A549 (cell line): Measurements from ENCODE around the gene E4F1.

Source experiments
- CTCF ChIP-seq: fragments of >200 bp; sonication (Bioruptor Twin); formaldehyde crosslinking; IDR thresholded peaks from 3 replicates; pipeline ENCODE4 v1.5.1; 2016
- ELK1 ChIP-seq: fragments of 150-350 bp; IDR thresholded peaks from 2 replicates; pipeline ENCODE4 v1.6.1; 2014; ENCODE audit warnings: low read depth, mild to moderate bottlenecking, low read length
- ESRRA ChIP-seq: fragments of 150-350 bp; IDR thresholded peaks from 2 replicates; pipeline ENCODE4 v1.6.1; 2014; ENCODE audit warnings: mild to moderate bottlenecking, low read length, borderline replicate concordance
- FOXS1 ChIP-seq: fragments of 250-450 bp; sonication (Bioruptor Pico); IDR thresholded peaks from 2 replicates; pipeline ENCODE4 v1.5.0; 2020; ENCODE audit warnings: mild to moderate bottlenecking, moderate library complexity
- JUNB ChIP-seq: fragments of >200 bp; sonication (Bioruptor Twin); formaldehyde crosslinking; IDR thresholded peaks from 2 replicates; pipeline ENCODE4 v1.6.1; 2016
- KDM5A ChIP-seq: fragments of 200-600 bp; sonication (generic); IDR thresholded peaks from 2 replicates; pipeline ENCODE4 v1.6.1; 2016; ENCODE audit warnings: antibody characterized with exemption, mild to moderate bottlenecking
- MAX ChIP-seq: IDR thresholded peaks from 2 replicates; pipeline ENCODE4 v1.6.1; 2012
- PBX3 ChIP-seq: IDR thresholded peaks from 2 replicates; pipeline ENCODE4 v1.6.1; 2012
- POLR2A ChIP-seq: IDR thresholded peaks from 2 replicates; pipeline ENCODE4 v1.6.1; 2012; ENCODE audit warnings: mild to moderate bottlenecking, low read length
- REST ChIP-seq: fragments of 200-600 bp; sonication (generic); IDR thresholded peaks from 2 replicates; pipeline ENCODE4 v1.6.1; 2016; ENCODE audit warnings: antibody characterized with exemption, mild to moderate bottlenecking, moderate library complexity
- RFX5 ChIP-seq: fragments of 450-650 bp; IDR thresholded peaks from 2 replicates; pipeline ENCODE4 v1.7.1; 2014; ENCODE audit warnings: antibody characterized with exemption, mild to moderate bottlenecking, moderate library complexity
- USF2 ChIP-seq: fragments of 450-650 bp; IDR thresholded peaks from 2 replicates; pipeline ENCODE4 v1.6.1; 2014; ENCODE audit warnings: antibody characterized with exemption

- no peak for TF ChIP-seq RFX5
- no peak for TF ChIP-seq CTCF
- TF ChIP-seq ESRRA, result no peak
- TF ChIP-seq FOXS1 (CRISPR knock-in tag), result no peak
- TF ChIP-seq JUNB, result no peak
- no peak for TF ChIP-seq USF2
- no peak for TF ChIP-seq PBX3
- no peak for TF ChIP-seq REST
- TF ChIP-seq ELK1, result no peak
- no peak for TF ChIP-seq POLR2A
- no peak for TF ChIP-seq MAX
- no peak for TF ChIP-seq KDM5A
Observed at GRCh38 chr16:2183671-2184070, 39.7 kb upstream of the E4F1 start.
